Breast epithelium (tissue), 3 donors: Measurements from ENCODE around the gene NAP1L5.

Experiments used
- POLR2A ChIP-seq: fragments of 450-650 bp; IDR thresholded peaks from one replicate; pipeline ENCODE4 v1.6.1; 2016; ENCODE audit warnings: antibody characterized with exemption, mild to moderate bottlenecking, moderate library complexity
- TF ChIP-seq, protein P1 (sequence below), 3 donors: fragments of 450-650 bp; IDR thresholded peaks; one replicate each; pipeline ENCODE4 v1.5.1; 2016 to 2017; ENCODE audit warnings: antibody characterized with exemption in 3 of 3, mild to moderate bottlenecking in 3 of 3, moderate library complexity in 3 of 3

DNA sequence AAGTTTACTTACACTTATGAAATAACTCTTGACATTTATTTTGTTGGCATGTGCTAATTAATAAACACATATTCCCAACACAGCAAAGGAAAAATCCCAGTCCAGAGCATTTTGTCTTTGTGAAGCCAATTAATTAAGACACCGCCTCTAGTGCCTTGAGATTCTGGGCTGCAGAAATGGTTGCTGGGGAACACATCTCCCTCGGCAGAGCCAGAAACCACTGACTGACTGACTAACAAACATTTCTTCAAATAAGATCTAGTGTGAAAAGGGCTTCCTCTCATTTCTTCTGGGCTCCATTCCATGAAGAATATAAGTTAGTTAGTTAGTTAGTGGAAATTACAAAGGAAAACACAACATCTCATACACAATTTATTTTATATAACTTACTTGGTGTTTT, 28.4 kb upstream of the NAP1L5 start:
- TF ChIP-seq, protein P1, sequence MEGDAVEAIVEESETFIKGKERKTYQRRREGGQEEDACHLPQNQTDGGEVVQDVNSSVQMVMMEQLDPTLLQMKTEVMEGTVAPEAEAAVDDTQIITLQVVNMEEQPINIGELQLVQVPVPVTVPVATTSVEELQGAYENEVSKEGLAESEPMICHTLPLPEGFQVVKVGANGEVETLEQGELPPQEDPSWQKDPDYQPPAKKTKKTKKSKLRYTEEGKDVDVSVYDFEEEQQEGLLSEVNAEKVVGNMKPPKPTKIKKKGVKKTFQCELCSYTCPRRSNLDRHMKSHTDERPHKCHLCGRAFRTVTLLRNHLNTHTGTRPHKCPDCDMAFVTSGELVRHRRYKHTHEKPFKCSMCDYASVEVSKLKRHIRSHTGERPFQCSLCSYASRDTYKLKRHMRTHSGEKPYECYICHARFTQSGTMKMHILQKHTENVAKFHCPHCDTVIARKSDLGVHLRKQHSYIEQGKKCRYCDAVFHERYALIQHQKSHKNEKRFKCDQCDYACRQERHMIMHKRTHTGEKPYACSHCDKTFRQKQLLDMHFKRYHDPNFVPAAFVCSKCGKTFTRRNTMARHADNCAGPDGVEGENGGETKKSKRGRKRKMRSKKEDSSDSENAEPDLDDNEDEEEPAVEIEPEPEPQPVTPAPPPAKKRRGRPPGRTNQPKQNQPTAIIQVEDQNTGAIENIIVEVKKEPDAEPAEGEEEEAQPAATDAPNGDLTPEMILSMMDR (IDR thresholded peaks at IDR 0.05), result no peak
- no peak for TF ChIP-seq POLR2A
